ENCODE data around the gene GPC4. TPM values are rescaled to one million over a fixed set of nuclear protein-coding genes. Genes with fewer than 3 reads are reported as not detected.

The GPC4 gene
- polyA plus RNA-seq, 2 of the 4 experiments (the other 2 are of a cell fraction): 0.01 to 0.03 TPM

- ChIA-PET POLR2A (no interaction called here), CTCF (no interaction called here)
- H3K27ac ChIP-seq: no peak overlapping the region
- 0 out of 3 replicates have a peak, but pooled peaks cover 2% of the 10 kb centered on the region for H3K9me3 ChIP-seq
- 46% methylated on average over 2 of the region's 5 CpGs for WGBS (ENCODE audit: missing lambda C conversion rate)
- ATAC-seq (no peak), DNase-seq (ENCODE audit: low read depth in 1 of 2, low spot score in 1 of 2) (no peak), FAIRE-seq (no peak)
- no peak for TF ChIP-seq REST (IDR thresholded peaks at IDR 0.05)
- TF ChIP-seq HES2 (IDR thresholded peaks at IDR 0.05): no peak
- no peak for TF ChIP-seq CBX2 (IDR thresholded peaks at IDR 0.05; ENCODE audit: borderline replicate concordance, low read depth)
- no peak overlapping the region for H3K4me2 ChIP-seq
- no peak overlapping the region for H3K4me3 ChIP-seq
- no peaks in the 10 kb centered on the region for H3K4me1 ChIP-seq
Observed at GRCh38 chrX:133251204-133251603, 164.1 kb downstream of the GPC4 start.

- Histone ChIP-seq H3K4me2 (no peak overlapping the region), H3K4me3 (no peak overlapping the region), H3K9me3 (0 out of 3 replicates have a peak, but pooled peaks cover 2% of the 10 kb centered on the region), H3K27ac (no peak overlapping the region), H3K4me1 (no peaks in the 10 kb centered on the region)
- POLR2A ChIA-PET: no interaction called here
- DNase-seq (ENCODE audit: low read depth in 1 of 2, low spot score in 1 of 2) (no peak), ATAC-seq (no peak), FAIRE-seq (no peak)
- CTCF ChIA-PET: interaction anchor here (1.5 kb wide), 1 partner anchor 21 kb away, joined by 7 read pairs; no protein-coding TSS in a partner anchor
- TF ChIP-seq CBX8 (IDR thresholded peaks at IDR 0.05) (no peak), CHD4 (IDR thresholded peaks at IDR 0.05; ENCODE audit: borderline replicate concordance) (no peak), RARB (CRISPR knock-in tag; IDR thresholded peaks at IDR 0.05) (no peak), SMC3 (IDR thresholded peaks at IDR 0.05) (no peak), ZC3H11A (IDR thresholded peaks at IDR 0.05) (no peak), KDM1A (IDR thresholded peaks at IDR 0.05; ENCODE audit: low read depth) (no peak), MYC (IDR thresholded peaks at IDR 0.05; ENCODE audit: borderline replicate concordance, low read length) (no peak), ESRRA (IDR thresholded peaks at IDR 0.05; ENCODE audit: borderline replicate concordance, low read length) (no peak), CHD2 (IDR thresholded peaks at IDR 0.05; ENCODE audit: low read length, partially characterized antibody) (no peak), CEBPB (IDR thresholded peaks at IDR 0.05) (no peak), JUNB (IDR thresholded peaks at IDR 0.05) (no peak)
- 58% methylated on average over 5 of the region's 5 CpGs for WGBS (ENCODE audit: missing lambda C conversion rate)
Observed at GRCh38 chrX:133250184-133251100, 164.8 kb downstream of the GPC4 start.

Other genes with a start within 250 kb of the GPC4 start
- gene TFDP3, start 197.1 kb downstream of the GPC4 start, polyA plus RNA-seq (2011; rRNA removed): not detected in 2 replicates
- not detected in 3 replicates for gene TFDP3, start 197.1 kb downstream of the GPC4 start, polyA plus RNA-seq (2017; fragmentation: RNase III; extraction: RNeasy Plus Mini Kit Qiagen cat#74134 plus additional on column Dnase treatment)

All from A549 (cell line).